ENCODE data around the gene ACSM5.

DNA sequence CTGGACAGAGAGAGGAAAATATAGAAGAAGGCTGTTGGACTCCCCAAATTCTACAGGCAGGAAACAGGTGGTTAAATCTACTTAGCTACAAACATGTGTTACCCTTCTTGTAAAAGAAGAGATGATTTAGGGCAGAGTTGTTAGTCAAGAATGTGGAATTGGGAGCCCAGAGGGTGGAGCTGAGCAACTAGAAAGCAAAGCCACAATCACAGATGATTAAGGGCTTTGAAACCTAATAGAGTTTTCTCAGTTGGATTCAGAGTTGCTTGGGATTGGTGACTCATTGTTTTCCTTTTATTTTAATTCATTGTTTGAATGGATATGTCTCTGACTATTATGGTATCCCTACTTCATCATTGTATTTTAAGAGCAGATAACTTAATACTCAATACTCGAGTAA, 6.2 kb downstream of the ACSM5 start:
- TF ChIP-seq, protein P1, sequence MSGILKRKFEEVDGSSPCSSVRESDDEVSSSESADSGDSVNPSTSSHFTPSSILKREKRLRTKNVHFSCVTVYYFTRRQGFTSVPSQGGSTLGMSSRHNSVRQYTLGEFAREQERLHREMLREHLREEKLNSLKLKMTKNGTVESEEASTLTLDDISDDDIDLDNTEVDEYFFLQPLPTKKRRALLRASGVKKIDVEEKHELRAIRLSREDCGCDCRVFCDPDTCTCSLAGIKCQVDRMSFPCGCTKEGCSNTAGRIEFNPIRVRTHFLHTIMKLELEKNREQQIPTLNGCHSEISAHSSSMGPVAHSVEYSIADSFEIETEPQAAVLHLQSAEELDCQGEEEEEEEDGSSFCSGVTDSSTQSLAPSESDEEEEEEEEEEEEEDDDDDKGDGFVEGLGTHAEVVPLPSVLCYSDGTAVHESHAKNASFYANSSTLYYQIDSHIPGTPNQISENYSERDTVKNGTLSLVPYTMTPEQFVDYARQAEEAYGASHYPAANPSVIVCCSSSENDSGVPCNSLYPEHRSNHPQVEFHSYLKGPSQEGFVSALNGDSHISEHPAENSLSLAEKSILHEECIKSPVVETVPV (CRISPR knock-in tag; IDR thresholded peaks at IDR 0.05): no peak
- TF ChIP-seq, protein P2, sequence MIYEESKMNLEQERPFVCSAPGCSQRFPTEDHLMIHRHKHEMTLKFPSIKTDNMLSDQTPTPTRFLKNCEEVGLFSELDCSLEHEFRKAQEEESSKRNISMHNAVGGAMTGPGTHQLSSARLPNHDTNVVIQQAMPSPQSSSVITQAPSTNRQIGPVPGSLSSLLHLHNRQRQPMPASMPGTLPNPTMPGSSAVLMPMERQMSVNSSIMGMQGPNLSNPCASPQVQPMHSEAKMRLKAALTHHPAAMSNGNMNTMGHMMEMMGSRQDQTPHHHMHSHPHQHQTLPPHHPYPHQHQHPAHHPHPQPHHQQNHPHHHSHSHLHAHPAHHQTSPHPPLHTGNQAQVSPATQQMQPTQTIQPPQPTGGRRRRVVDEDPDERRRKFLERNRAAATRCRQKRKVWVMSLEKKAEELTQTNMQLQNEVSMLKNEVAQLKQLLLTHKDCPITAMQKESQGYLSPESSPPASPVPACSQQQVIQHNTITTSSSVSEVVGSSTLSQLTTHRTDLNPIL (CRISPR knock-in tag; IDR thresholded peaks at IDR 0.05; ENCODE audit: low read depth): no peak
- TF ChIP-seq ZFP30 (CRISPR knock-in tag; IDR thresholded peaks at IDR 0.05) (no peak), ARNTL (CRISPR knock-in tag; IDR thresholded peaks at IDR 0.05; ENCODE audit: borderline replicate concordance, low read depth) (no peak), RARB (CRISPR knock-in tag; IDR thresholded peaks at IDR 0.05) (no peak), PPARA (CRISPR knock-in tag; IDR thresholded peaks at IDR 0.05; ENCODE audit: borderline replicate concordance) (no peak), GLIS3 (CRISPR knock-in tag; IDR thresholded peaks at IDR 0.05) (no peak), TCF4 (CRISPR knock-in tag; IDR thresholded peaks at IDR 0.05; ENCODE audit: borderline replicate concordance) (no peak), ZNF565 (CRISPR knock-in tag; conservative IDR thresholded peaks at IDR 0.05; ENCODE audit: low read depth) (no peak), ZFP3 (CRISPR knock-in tag; IDR thresholded peaks at IDR 0.05) (no peak)

Data from SK-N-SH treated with all-trans-retinoic acid at 6 μM for 48 hours (cell line).